ENCODE data around the gene THRB.

DNA sequence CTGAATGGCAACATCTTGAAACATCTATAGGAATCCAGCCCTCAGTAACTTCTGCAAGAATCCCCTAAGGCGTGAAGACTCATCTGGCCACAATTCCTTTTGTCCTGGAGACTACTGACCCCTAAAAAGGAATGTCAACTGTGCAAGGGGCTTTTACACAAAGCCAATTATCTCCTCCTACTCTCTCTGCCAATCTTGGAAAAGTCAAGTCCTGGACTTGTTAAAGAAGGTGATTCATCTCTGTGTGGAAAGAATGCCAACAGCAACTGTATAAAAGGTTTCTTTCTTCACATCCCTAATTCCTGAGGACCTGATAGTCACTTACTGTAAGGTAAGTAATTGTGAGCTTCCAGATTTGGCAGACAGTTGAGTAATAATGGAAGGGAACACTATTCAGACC lies 22.3 kb downstream of the THRB start:
- TF ChIP-seq, protein P1, sequence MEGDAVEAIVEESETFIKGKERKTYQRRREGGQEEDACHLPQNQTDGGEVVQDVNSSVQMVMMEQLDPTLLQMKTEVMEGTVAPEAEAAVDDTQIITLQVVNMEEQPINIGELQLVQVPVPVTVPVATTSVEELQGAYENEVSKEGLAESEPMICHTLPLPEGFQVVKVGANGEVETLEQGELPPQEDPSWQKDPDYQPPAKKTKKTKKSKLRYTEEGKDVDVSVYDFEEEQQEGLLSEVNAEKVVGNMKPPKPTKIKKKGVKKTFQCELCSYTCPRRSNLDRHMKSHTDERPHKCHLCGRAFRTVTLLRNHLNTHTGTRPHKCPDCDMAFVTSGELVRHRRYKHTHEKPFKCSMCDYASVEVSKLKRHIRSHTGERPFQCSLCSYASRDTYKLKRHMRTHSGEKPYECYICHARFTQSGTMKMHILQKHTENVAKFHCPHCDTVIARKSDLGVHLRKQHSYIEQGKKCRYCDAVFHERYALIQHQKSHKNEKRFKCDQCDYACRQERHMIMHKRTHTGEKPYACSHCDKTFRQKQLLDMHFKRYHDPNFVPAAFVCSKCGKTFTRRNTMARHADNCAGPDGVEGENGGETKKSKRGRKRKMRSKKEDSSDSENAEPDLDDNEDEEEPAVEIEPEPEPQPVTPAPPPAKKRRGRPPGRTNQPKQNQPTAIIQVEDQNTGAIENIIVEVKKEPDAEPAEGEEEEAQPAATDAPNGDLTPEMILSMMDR (IDR thresholded peaks at IDR 0.05) = no peak
- TF ChIP-seq POLR2A (IDR thresholded peaks at IDR 0.05) = no peak

Measured in heart left ventricle (tissue), 13 donors.